CD14-positive monocyte (primary cell): ENCODE results near the gene VSTM4. TPM values are rescaled to one million over a fixed set of nuclear protein-coding genes. Genes with fewer than 3 reads are reported as not detected.

Source experiments
- DNase-seq, 3 donors: peaks; one replicate each; pipeline ENCODE4 v3.0.0-alpha.2; 2011 to 2022
- H2AFZ ChIP-seq: 2 replicates; pipeline ENCODE4 v1.6.0; 2012; ENCODE audit warnings: mild to moderate bottlenecking, low read depth, low read length, inconsistent platforms; ENCODE audit not compliant: insufficient read depth, poor library complexity, severe bottlenecking
- H3K27ac ChIP-seq, 2 donors: 1 replicate in 1 of 2; 2 replicates in 1 of 2; pipeline ENCODE4 v1.5.1; 2012 to 2013; ENCODE audit warnings: low read length in 2 of 2, control low read depth in 1 of 2, inconsistent platforms in 1 of 2, low read depth in 1 of 2, mild to moderate bottlenecking in 1 of 2
- H3K27me3 ChIP-seq, 2 donors: one replicate each; pipeline versions ENCODE4 v1.6.0 to v1.6.1; 2011 to 2013; ENCODE audit warnings: low read length in 2 of 2; ENCODE audit not compliant: control insufficient read depth in 2 of 2, insufficient read depth in 2 of 2
- H3K36me3 ChIP-seq, 2 donors: replicated peaks in 1 of 2; 1 replicate in 1 of 2; 2 replicates in 1 of 2; pipeline versions ENCODE4 v1.5.1 to v1.6.1; 2012 to 2013; ENCODE audit warnings: low read length in 2 of 2, control low read depth in 1 of 2, inconsistent platforms in 1 of 2, mild to moderate bottlenecking in 1 of 2; ENCODE audit not compliant: insufficient read depth in 2 of 2, control insufficient read depth in 1 of 2
- H3K4me1 ChIP-seq, 2 donors: 1 replicate in 1 of 2; 2 replicates in 1 of 2; pipeline versions ENCODE4 v1.5.1 to v1.6.1; 2012 to 2013; ENCODE audit warnings: low read length in 2 of 2, control low read depth in 1 of 2, inconsistent platforms in 1 of 2, mild to moderate bottlenecking in 1 of 2, moderate library complexity in 1 of 2; ENCODE audit not compliant: insufficient read depth in 2 of 2, control insufficient read depth in 1 of 2
- H3K4me2 ChIP-seq: replicated peaks from 2 replicates; pipeline ENCODE3; 2012; ENCODE audit warnings: low read length, moderate library complexity, mild to moderate bottlenecking; ENCODE audit not compliant: poor library complexity, severe bottlenecking; ENCODE audit errors: extremely low read depth
- H3K4me3 ChIP-seq, 3 experiments: fragments of 200-600 bp in 1 of 3; sonication (generic) in 1 of 3; replicated peaks in 1 of 3; 1 replicate in 2 of 3; 2 replicates in 1 of 3; pipeline ENCODE4 v1.5.1; 2011 to 2013; ENCODE audit warnings: low read length in 3 of 3, mild to moderate bottlenecking in 3 of 3, control low read depth in 2 of 3, low read depth in 2 of 3, inconsistent platforms in 1 of 3, moderate library complexity in 1 of 3
- H3K79me2 ChIP-seq: 2 replicates; pipeline ENCODE4 v1.6.0; 2012; ENCODE audit warnings: mild to moderate bottlenecking, control low read depth, inconsistent platforms, low read length, moderate library complexity; ENCODE audit not compliant: insufficient read depth
- H3K9ac ChIP-seq: 2 replicates; pipeline ENCODE4 v1.6.0; 2017; ENCODE audit warnings: low read length, mild to moderate bottlenecking; ENCODE audit not compliant: insufficient read depth, poor library complexity, severe bottlenecking
- H3K9me3 ChIP-seq, 2 donors: replicated peaks in 1 of 2; 1 replicate in 1 of 2; 2 replicates in 1 of 2; pipeline versions ENCODE4 v1.5.1 to v1.6.1; 2012 to 2013; ENCODE audit warnings: low read length in 2 of 2, control low read depth in 1 of 2; ENCODE audit not compliant: control insufficient read depth in 1 of 2, insufficient read depth in 1 of 2
- H4K20me1 ChIP-seq: 2 replicates; pipeline ENCODE4 v1.6.0; 2012; ENCODE audit warnings: mild to moderate bottlenecking, low read length, control low read depth, moderate library complexity; ENCODE audit not compliant: insufficient read depth
- H3K27ac Mint-ChIP-seq, 7 donors: one replicate each; pipeline ENCODE4 v1.8.0; 2020; ENCODE audit warnings: mild to moderate bottlenecking in 7 of 7, mixed read lengths in 7 of 7, moderate library complexity in 6 of 7, inconsistent platforms in 2 of 7
- H3K27me3 Mint-ChIP-seq, 3 donors: one replicate each; pipeline ENCODE4 v1.8.0; 2021 to 2022; ENCODE audit warnings: low read depth in 3 of 3, mild to moderate bottlenecking in 3 of 3, mixed read lengths in 3 of 3, moderate library complexity in 3 of 3, inconsistent platforms in 1 of 3
- H3K36me3 Mint-ChIP-seq, 2 donors: one replicate each; pipeline ENCODE4 v1.8.0; 2020; ENCODE audit warnings: mixed read lengths in 2 of 2, inconsistent platforms in 1 of 2, mild to moderate bottlenecking in 1 of 2
- H3K4me1 Mint-ChIP-seq: one replicate; pipeline ENCODE4 v1.8.0; 2020; ENCODE audit warnings: mild to moderate bottlenecking, mixed read lengths
- H3K4me3 Mint-ChIP-seq, 2 donors: one replicate each; pipeline ENCODE4 v1.8.0; 2020; ENCODE audit warnings: mild to moderate bottlenecking in 2 of 2, mixed read lengths in 2 of 2, moderate library complexity in 1 of 2
- H3K9me3 Mint-ChIP-seq, 7 donors: one replicate each; pipeline ENCODE4 v1.8.0; 2020 to 2022; ENCODE audit warnings: mixed read lengths in 7 of 7, mild to moderate bottlenecking in 6 of 7, moderate library complexity in 6 of 7, inconsistent platforms in 2 of 7
- WGBS: methylation state at CpG from one replicate; pipeline ENCODE4 v1.1.5; 2013; ENCODE audit warnings: missing lambda C conversion rate; ENCODE audit not compliant: insufficient coverage; 5-methylcytosine and 5-hydroxymethylcytosine counted together
- intact Hi-C, 2 donors: fragments of 100-400 bp; cut with micrococcal nuclease; formaldehyde crosslinking; loops; one replicate each; pipeline versions ENCODE4 v1.15.0 to v1.15.1; 2023
- polyA plus RNA-seq, 3 donors: library from polyadenylated mRNA; depleted of rRNA in 1 of 3; unstranded in 2 of 3; stranded (reverse) in 1 of 3; fragments of 300-500 nt in 2 of 3; fragments of >200 nt in 1 of 3; fragmentation: Illumina TruSeq in 2 of 3; gene quantifications; 1 replicate in 2 of 3; 2 replicates in 1 of 3; pipeline ENCODE4 v1.2.3, GENCODE V29; 2012 to 2021
- TF ChIP-seq, protein P1 (sequence below): fragments of 200-600 bp; IDR thresholded peaks from one replicate; pipeline ENCODE4 v1.8.0; 2022; ENCODE audit warnings: antibody characterized with exemption, mild to moderate bottlenecking

VSTM4 gene
- polyA plus RNA-seq, 3 donors = not detected

DNA sequence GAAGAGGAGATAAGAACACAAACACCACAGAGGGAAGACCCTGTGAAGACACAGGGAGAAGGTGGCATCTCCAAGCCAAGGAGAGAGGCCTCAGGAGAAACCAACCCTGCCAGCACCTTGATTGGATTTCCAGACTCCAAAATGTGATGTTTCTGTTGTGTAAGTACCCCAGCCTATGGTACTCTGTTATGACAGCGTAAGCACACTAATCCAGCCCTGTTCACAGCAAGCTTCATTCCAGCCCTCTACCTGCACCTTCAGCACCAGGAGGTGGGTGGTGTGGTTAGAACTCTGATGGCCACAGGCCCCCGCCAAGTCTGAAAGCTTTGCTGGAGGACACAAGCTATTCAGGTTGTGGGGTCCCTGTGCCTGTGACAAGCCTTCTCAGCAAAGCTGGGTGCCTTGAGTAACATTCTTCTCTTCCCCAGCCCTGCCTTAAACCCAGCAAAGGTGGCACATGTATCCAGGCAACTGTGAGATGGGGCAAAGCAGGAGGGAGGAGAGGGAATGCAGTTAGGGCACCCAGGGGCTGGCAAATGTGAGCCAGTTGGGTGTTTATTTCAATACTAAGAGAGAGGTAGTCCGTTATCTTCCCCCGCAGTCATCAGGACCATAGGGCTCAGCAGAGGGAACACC is 4.5 kb downstream of the VSTM4 start:
- Mint-ChIP-seq H3K27me3 (peaks cover 21 to 27% (median 22%) of the 10 kb centered on the region in 3 donors), H3K4me3 (no peak overlapping the region), H3K27ac (no peak overlapping the region), H3K36me3 (no peaks in the 10 kb centered on the region), H3K9me3 (no peaks in the 10 kb centered on the region), H3K4me1 (peaks cover 10% of the 10 kb centered on the region)
- Histone ChIP-seq H4K20me1 (no peaks in the 10 kb centered on the region), H2AFZ (no peak overlapping the region), H3K9ac (no peak overlapping the region), H3K9me3 (no peaks in the 10 kb centered on the region), H3K4me1 (no peaks in the 10 kb centered on the region), H3K79me2 (no peaks in the 10 kb centered on the region), H3K27ac (no peak overlapping the region), H3K36me3 (no peaks in the 10 kb centered on the region), H3K27me3 (peaks cover 2 to 19% of the 10 kb centered on the region in 2 donors), H3K4me3 (no peak overlapping the region), H3K4me2 (no peak overlapping the region)
- intact Hi-C loops = no loop called here
- TF ChIP-seq, protein P1, sequence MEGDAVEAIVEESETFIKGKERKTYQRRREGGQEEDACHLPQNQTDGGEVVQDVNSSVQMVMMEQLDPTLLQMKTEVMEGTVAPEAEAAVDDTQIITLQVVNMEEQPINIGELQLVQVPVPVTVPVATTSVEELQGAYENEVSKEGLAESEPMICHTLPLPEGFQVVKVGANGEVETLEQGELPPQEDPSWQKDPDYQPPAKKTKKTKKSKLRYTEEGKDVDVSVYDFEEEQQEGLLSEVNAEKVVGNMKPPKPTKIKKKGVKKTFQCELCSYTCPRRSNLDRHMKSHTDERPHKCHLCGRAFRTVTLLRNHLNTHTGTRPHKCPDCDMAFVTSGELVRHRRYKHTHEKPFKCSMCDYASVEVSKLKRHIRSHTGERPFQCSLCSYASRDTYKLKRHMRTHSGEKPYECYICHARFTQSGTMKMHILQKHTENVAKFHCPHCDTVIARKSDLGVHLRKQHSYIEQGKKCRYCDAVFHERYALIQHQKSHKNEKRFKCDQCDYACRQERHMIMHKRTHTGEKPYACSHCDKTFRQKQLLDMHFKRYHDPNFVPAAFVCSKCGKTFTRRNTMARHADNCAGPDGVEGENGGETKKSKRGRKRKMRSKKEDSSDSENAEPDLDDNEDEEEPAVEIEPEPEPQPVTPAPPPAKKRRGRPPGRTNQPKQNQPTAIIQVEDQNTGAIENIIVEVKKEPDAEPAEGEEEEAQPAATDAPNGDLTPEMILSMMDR = no peak
- DNase-seq = no peak
- WGBS = 93% methylated on average over 2 of the region's 4 CpGs

DNA sequence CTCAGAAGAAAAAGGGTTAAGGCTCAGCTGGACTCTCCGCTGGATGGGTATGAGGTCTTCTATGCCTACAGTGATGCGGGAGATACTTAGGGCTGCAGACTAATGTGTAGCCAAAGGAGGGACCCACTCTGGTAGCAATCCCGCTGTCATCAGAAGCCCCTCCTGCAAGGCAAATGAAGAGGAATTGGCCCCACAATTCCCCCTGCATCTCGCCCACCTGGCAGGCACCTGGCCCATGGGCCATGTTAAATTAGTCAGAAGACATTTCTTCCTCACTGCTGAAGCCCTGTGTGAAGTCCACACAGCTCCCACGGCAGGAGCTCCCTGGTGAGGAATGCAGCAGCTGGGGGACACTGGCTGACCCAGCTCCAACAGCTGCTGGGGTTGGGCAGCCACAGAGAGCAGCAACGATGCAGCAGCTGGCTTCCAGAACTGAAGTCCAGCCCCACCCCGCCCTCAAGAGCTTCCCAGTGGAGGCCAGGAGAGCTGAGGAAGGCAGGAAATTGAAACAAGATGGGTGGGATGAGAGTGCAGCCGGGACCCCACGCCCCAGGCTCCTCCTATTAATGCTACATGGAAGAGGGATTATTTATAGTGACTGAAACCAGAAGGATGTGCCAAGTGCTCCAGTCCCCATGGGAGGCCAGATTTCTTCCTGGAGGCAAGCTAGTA is 5.5 kb downstream of the VSTM4 start:
- DNase-seq = no peak
- no peak overlapping the region for H3K4me3 Mint-ChIP-seq
- no peaks in the 10 kb centered on the region for H3K36me3 ChIP-seq
- H3K27ac Mint-ChIP-seq = no peak overlapping the region
- 91% methylated on average over 5 of the region's 9 CpGs for WGBS
- no peaks in the 10 kb centered on the region for H3K9me3 Mint-ChIP-seq
- no peaks in the 10 kb centered on the region for H3K9me3 ChIP-seq
- H3K4me1 ChIP-seq = no peaks in the 10 kb centered on the region
- H3K79me2 ChIP-seq = no peaks in the 10 kb centered on the region
- no peaks in the 10 kb centered on the region for H4K20me1 ChIP-seq
- no peak overlapping the region for H3K4me2 ChIP-seq
- peaks cover 2 to 13% of the 10 kb centered on the region in 2 donors for H3K27me3 ChIP-seq
- H3K27me3 Mint-ChIP-seq = peaks cover 15 to 22% (median 20%) of the 10 kb centered on the region in 3 donors
- no peak overlapping the region for H3K9ac ChIP-seq
- intact Hi-C loops = loop anchor here in 1 of 2 donors (10.0 kb wide), 1 partner anchor 295 kb away; no protein-coding TSS in a partner anchor
- no peak overlapping the region for H3K27ac ChIP-seq
- H3K4me3 ChIP-seq = no peak overlapping the region
- no peaks in the 10 kb centered on the region for H3K36me3 Mint-ChIP-seq
- peaks cover 10% of the 10 kb centered on the region for H3K4me1 Mint-ChIP-seq
- no peak overlapping the region for H2AFZ ChIP-seq
- TF ChIP-seq, protein P1 = no peak
